Activated CD4-positive, CD25-positive, alpha-beta regulatory T cell treated with anti-CD3 and anti-CD28 coated beads, Interleukin-2, amount 50 U/mL, for 24 hours (primary cell): ENCODE data around the gene KCNA5.

Experiments used
- ATAC-seq, 2 donors: fragments of 150-1000 bp; cut with Tn5 transposase; one replicate each; pipeline ENCODE4 v1.10.0; 2021; ENCODE audit warnings: mild to moderate bottlenecking in 1 of 2, moderate library complexity in 1 of 2

Gene KCNA5

DNA sequence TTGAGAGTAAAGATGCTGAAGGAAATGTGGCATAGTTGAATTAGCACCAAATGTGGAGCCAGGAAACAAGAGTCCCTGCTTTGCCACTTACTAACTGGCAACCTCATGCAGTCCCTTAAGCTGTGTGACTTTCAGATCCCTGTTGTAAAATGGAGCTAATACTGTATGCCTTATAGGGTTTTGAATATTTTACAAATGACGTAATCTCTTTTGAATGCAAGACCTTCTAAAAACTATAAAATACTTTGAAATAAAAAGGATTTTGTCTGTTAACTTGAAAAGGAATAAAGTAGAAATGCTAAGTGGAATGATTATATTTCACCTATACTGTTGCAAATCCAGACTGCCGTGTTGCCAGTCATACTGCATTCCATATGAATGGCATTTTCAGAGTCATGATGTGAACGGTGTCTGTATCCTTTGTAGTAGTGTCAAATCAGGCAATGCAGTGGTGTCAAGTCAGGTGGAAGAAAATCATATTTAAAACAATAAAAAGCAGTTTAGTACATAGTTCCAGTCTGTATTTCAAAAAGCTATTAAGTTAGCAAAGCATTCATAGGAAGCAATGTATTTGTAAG lies 21.3 kb downstream of the KCNA5 start:
- ATAC-seq: no peak

GRCh38 chr12:5066251-5066650 lies 22.6 kb downstream of the KCNA5 start:
- ATAC-seq: no peak

DNA sequence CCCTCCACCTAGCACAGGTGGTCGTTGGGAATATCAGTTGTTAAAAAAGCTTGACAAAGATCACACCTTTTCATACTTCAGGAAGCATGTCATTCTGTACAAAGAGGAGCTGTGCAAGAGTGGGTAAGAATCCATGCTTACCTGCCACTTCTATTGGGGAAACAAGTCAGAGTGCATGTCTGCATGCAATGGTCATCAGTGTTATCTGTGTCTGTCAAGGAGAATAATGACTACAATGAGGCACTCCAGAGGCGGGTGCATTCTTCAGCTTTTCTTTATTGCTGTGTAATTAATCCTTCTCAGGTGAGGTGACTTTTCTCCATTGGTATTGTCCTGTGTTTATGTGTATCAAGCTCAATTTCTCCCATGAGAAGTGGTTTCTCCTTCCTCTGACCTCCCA lies 24.4 kb downstream of the KCNA5 start:
- ATAC-seq: no peak

DNA sequence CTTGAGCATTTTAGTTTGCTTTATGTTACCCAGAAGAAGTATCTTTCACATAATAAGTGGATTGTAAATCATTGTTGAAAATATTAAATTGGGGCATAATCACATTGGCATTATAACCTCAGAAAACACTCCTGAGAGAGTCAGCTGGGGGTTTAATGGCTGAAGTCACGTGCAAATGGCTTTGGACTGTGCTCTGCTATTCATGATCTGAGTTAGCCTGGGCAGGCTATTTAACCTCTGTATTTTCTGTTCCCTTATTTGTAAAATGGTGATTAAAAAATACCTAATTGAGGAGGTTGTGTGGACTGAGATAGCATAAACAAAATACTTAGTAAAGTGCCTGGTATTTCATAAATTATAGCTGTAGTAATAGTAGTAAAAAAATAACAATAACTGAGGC lies 24.9 kb downstream of the KCNA5 start:
- no peak for ATAC-seq

DNA sequence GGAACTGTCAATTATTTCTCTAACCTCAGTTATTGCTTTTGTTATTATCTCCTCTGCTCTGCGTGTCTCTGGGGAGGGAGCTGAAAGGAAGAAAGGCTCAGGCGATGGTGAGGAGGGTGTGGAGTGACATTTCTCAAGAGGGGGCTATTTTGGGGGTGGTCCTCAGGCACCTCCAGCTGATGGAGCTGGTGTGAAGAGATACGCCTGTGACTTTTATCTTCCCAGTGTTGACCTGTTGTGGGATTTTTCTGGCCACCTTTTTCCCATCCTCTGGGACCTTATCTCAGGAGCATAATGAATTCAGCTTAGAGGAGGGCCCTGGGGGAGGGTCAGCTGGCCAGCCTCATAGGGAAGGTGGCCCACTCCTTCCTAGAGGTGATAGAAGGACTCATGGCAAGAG lies 26.4 kb downstream of the KCNA5 start:
- ATAC-seq: no peak

- no peak for ATAC-seq
These were observed 27.8 kb downstream of the KCNA5 start for GRCh38 chr12:5071496-5071895.

DNA sequence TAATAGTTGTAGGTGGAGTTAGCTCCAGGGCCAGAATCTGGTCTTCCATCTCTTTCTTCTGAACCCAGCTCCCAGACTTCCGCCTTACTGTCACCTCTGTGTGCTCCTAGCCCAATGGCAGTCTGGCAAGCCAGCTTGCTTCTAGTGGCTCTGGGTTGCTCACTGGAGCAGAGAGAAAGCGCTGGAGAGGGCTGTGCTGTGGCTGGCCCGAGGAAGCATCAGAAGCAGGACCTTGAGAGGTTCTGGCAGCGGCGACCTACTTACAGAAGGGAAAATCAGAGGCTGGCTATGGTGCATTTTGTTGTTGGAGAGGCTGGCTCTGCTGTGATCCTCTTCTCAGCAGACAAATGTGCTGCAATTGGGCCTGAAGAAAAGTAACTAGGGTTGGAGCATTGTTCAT lies 28.6 kb downstream of the KCNA5 start:
- ATAC-seq: no peak

DNA sequence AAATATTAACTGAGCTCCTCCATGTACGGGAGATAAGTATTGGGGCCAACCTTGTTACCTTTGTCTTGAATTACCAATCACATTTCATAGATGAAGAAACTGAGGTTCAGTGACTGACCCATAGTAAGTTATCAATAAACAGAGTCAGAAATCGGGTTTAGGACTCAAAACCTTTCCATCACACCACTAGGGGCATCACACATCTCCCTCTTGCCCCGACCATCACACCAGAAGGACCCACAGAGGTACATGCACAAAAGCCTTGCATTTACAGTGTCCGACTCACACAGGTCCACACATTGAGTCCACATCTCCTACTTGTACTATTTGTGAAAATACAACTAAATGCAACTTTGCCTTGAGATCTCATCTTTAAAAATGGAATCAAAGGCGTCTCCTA lies 29.4 kb downstream of the KCNA5 start:
- no peak for ATAC-seq

DNA sequence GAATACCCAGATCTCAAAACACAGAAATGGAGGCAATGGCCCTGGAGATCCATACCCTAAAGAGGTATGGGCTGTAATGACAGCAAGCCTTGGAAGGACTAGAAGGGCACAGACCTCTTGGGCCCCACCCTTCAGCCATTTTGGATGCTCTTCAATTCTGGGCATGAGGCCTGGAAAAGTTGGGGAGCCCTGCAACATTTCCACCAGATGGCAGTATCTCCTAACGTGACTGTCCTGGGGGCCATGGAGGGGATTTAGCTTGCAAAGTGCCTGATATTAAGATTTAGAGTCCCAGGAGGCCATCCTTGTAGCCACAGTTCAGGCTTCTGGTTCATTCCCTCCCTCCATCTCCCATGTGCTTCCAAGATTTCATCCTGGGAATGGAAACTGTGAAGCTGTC lies 30.2 kb downstream of the KCNA5 start:
- ATAC-seq: no peak

GRCh38 chr12:5076761-5077160 lies 33.1 kb downstream of the KCNA5 start:
- ATAC-seq: no peak

DNA sequence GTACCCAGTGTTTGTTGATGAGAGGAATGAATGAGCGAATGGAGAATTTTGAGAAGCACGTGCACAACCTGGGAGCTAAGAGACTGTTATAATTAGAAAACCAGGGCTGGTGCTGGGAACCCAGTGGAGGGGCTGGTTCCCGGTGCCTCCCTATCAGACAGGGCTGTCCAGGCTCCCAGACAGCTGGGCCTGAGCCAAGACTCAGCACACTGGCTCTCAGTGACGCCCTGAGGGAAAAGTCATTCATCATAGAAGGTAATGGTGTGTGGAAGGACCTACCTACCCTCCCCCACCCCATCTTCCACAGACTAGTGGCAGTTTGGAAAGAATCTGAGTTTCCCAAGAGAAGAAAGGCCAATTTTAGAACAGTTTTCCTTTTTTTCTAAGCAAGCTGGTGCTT lies 34.7 kb downstream of the KCNA5 start:
- ATAC-seq: no peak

GRCh38 chr12:5081016-5081415 lies 37.3 kb downstream of the KCNA5 start:
- ATAC-seq: no peak

GRCh38 chr12:5083955-5084849 lies 40.5 kb downstream of the KCNA5 start:
- no peak for ATAC-seq

DNA sequence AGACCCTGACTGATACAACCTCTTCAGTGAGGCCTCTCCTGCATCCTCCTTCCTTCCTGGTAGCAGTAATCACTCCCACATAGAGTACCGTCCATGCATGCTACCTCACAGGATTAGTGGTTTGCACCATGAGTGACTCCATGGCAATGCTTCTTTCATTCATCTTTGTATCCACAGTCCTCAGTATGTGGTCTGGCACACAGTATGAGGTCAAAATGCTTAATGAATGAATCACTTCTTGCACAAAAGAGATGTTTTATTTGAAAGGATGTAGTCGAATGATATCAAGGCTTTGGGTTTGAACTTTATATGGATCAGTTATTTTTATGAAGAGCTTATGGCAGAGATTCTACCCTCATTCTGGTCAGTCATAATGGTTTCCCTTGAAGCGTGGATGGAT lies 42.2 kb downstream of the KCNA5 start:
- ATAC-seq: no peak

DNA sequence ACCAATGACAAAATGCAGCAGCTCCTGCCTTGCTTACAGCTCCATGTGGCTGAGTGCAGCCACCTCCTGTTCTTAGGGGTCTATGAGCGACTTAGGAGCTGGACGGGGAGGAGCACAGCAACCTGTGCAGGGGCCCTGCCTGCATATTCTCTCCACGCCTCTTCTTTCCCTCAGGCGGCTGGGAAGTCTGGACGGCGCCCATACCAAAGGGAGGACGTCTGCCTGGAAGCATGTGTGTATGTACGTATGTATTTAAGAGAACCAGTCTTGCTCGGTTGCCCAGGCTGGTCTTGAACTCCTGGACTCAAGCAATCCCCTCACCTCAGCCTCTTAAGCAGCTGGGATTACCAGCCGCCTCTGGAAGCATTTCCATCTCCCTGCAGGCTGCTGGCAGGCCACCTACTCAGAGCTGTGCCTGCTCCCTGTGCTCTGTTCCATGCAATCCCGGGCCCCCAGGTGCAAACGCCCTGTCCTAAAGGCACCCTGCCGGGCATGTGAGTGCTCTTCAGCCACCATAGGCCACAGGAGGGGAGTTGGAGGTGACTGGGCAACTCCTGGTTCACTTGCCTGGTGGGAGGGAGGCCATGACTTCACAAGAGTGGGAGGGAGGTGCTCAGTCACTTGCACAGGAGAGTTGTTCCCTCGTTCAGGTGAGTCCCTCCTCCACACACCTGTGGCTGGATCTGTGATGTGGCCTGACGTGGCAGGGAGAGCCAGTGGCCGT lies 44.3 kb downstream of the KCNA5 start:
- no peak for ATAC-seq

DNA sequence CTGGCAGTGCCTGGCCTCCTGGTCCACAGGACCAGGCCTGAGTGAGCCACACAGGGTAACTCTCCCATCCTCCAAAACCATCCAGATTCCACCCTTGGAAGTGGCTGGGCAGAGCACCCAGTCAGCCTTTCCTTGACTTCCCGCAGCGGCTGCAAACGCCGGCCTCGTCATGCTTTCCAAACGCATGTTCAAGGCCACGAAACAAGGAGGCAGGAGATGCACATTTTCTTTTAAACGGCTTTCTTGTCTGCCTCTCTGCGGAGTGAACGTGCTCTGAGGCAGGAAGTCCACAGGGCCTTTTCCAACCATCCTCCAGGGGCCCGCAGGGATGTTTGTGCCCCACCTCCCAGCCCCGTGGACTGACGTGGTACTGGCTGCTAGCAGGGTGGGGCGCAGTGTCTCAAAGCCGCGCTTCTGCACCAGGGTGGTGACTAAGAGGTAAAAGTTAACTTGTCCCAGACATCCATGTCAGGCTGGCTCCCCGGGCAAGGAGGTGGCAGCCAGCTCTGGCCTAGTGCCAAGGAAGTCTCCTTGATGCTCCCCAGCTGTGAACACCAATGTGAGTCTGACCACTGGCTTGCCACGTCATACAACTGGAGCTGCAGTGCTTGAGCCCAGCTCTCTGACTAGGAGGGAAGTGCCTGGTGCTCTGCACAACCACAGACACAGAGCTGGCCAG lies 45.0 kb downstream of the KCNA5 start:
- ATAC-seq: no peak

DNA sequence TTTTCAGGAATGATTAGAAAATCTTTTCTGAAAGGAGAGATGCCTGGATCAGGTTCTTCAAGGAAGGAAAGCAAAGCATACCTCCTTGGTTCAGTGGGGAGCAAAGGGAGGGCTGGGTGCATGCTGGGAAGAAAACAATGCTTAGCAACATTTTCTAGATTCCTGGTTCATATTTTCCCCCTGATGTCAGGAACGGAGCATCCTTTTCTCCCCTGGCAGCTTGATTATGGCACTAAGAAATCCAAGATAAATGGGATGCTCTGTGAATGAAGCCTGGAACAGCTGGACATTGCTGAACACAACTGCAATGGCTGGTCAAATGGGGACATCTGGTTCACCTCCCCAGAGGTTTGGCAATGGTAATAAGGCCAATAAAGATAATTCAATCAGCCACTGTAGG lies 50.9 kb downstream of the KCNA5 start:
- no peak for ATAC-seq

GRCh38 chr12:5094986-5095385 lies 51.3 kb downstream of the KCNA5 start:
- ATAC-seq: no peak
